LoVo (cell line): ENCODE results near the gene PSME3IP1.
"Not testable (repeated sequence)": the region's sequence is repeated elsewhere in the genome, so short reads cannot be mapped to it uniquely, and the experiment has no call there.

ENCODE experiments used
- DNase-seq: peaks from one replicate; pipeline ENCODE4 v3.0.0-alpha.2; 2016; ENCODE audit warnings: low spot score

PSME3IP1 gene

GRCh38 chr16:57185945-57186871 is at the start of gene PSME3IP1, which contains the start of gene RSPRY1:
TSS of gene PSME3IP1 (minus strand) at chr16:57186039. CDS start at chr16:57173854, 12,185 bp downstream.
TSS of gene RSPRY1 (plus strand) at chr16:57186329. CDS start at chr16:57204659, 18,330 bp downstream.
- peak; percentile 98 for DNase-seq

GRCh38 chr16:57235128-57236021 is 49.5 kb upstream of the PSME3IP1 start:
- no peak for DNase-seq

GRCh38 chr16:57234707-57235092 is 48.9 kb upstream of the PSME3IP1 start:
- no peak for DNase-seq

DNA sequence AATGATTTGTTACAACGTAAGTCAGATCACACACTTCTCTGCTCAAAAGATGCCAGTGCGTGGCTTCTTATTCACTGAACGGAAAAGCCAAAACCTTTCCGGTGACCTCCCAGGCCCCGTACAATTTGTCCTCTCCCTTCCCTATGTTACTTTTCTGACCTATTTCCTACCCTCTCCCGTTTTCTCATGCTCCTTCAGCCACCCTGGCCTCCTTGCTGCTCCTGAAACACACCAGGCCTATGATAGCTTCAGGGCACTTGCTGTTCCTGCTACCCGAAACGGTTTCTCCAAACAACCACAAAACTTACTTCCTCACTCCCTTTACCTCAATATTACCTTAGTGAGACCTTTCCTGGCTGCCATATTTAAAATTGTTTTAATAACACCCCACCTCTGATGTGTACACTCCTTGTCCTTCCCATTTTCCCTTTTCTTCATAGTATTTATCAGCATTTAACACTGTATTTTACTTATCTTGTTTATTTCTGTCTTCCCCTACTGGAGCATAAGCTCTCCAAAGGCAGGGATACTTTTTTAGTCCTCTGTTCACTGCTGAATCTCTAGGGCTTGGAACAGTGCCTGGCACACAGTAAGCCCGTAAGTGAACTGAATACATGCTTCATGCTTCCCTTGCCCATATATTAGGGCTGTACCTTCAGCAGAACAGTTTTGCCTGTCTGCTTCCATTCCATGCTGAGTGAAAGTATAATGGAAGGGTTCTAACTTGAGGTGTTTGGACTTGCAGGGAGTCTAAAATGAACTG is 48.3 kb upstream of the PSME3IP1 start:
- DNase-seq = no peak

DNA sequence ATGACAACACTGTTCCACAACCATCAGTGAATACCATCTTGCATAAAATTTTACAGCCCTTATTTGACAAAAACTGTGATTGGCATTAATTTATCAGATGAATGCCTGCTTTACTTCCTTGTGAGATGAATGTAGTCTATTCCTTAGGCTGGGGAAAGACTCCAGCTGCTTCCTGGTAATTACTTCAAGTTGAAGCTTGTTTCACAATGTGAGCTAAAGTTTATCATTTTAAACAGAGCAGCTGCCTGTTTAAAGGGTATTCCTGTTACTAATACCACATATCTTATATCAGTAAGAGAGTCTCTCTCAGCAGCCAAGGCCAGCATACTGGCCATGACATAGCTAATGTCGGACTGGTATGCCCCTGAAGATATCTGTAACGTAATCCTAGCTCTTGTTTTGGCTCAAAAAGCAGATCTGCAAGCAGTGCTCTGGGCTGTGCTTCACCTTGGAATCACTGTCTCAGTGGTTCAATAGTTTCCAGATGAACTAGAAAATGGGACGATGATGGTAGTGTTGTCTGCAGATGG is 46.0 kb upstream of the PSME3IP1 start:
- DNase-seq = no peak

DNA sequence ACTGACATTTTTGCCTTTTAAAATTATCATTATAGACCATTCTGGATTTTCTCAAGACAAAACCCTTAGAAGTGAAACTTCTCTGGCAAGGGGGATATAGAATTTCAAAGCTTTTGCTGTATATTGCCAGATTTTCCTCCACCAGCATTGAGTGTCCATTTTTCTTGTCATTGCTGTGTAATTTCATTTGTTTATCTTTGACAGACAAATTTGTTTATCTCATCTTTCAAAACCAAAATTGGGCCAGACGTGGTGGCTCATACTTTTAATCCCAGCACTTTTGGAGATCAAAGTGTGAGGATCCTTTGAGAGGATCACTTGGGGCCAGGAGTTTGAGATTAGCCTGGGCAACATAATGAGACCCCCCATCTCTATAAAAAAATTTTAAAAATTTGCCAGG is 43.2 kb upstream of the PSME3IP1 start:
- no peak for DNase-seq

- DNase-seq = no peak
Observed at GRCh38 chr16:57226701-57227621, 41.1 kb upstream of the PSME3IP1 start.

DNA sequence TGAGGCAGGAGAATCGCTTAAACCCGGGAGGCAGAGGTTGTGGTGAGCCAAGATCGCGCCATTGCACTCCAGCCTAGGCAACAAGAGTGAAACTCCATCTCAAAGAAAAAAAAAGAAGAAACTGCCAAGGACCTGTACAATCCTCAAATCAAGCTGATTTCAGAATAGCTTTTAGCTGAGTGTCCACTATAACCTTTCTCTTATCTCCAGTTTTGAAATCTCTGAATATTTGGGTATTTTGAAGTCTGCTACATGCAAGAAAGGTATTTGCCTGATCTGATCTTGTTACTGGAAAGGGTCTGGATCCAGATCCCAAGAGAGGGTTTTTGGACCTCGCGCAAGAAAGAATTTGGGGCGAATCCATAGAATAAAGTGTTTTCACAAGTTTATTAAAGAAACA is 40.1 kb upstream of the PSME3IP1 start:
- DNase-seq = no peak

DNA sequence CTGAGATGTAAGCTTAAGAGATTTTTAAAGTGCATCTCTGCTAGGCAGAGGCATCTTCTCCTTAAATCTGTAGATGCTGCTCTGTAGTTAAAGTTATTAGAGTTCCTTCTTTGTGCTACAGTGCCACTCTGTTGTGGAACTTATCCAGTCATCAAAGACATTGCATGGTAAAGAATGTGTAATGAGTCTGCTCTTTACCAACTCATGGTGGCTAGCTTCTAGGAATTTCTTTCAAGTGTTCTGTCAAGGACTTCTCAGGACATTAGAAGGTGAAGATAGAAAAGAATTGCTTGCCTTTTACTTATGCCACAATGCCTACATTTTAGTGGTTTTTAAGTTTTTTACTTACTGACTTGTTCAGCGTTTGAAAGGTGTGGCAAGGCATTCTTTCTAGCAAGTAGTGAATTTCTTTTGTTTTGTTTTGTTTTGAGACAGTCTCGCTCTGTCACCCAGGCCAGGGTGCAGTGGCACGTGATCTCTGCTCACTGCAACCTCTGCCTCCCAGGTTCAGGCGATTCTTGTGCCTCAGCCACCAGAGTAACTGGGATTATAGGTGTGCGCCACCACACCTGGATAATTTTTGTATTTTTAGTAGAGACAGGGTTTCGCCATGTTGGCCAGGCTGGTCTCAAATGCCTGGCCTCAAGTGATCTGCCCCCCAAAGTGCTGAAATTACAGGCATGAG is 39.0 kb upstream of the PSME3IP1 start:
- no peak for DNase-seq

DNA sequence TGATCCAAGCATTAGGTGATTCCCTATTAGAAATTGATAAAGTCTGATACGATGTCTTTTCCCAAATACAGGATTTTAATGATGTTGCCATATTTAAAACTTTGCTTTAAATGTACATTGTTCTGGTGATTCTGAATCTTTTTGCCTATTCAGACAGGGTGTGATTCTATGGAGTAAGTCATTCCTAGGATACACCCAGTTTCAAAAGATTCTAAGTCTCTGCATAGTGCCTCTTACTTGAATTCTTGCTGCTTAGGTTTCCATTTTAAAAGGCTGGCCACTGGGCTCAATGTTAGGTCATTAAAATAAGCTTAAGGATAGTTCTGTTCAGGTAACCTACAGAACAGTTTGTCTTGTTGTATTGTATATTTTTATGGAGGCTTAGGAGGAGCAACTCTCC is 37.2 kb upstream of the PSME3IP1 start:
- no peak for DNase-seq

DNA sequence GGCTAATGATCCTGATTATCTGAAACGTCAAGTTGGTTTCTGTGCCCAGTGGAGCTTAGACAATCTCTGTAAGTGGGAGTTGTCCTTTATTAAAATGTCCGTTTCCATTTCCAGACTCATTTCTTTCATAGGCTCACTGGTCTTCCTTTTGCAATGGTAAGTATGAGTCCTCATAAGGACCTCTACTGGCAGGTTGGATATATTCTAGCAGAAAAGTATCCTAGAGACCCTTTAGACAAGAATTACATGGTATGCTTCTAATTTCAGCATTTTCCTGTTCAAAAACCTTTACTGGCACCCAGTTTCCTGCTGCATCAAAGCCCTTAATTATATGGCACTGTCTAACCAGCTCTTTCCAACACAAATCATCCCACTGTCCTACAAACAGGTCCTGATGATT is 31.1 kb upstream of the PSME3IP1 start:
- no peak for DNase-seq

DNA sequence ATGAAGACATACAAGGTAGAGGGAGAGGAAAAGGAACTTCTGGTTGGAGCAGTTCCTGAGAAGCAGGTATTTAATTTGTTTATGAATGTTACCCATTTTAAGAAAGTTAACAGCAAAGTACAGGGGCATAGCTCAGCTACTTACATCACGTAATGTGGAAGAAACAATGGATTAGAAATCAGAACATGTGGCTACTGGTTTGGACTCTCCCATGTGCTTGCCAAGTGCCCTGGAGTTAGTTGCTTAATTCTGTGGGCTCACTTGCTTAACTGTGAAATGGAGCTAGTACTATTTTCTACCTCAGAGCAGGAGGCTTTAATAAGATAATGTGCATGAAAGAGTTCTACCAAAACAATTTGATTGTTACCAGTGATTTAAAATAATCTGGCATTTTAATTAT is 27.6 kb upstream of the PSME3IP1 start:
- no peak for DNase-seq

- no peak for DNase-seq
Observed at GRCh38 chr16:57209780-57210179, 23.9 kb upstream of the PSME3IP1 start.

DNA sequence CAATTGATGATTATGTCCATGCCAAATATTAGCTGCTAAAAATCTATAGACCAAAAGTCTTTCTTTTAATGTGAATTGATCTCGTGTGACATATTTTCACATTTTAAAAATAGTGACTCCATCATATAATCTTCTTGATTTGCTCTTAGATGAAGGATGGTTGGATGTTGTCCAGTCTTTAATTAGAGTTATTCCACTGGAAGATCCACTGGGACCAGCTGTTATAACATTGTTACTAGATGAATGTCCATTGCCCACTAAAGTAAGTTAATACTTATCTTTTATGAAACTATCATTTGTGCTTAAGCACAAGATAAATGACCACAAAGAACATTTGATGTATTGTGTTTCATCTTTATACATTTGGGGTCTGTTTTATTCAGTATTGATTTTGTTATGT is 23.1 kb upstream of the PSME3IP1 start:
- DNase-seq = no peak

- DNase-seq = no peak
Observed at GRCh38 chr16:57204675-57205074, 18.8 kb upstream of the PSME3IP1 start.

DNA sequence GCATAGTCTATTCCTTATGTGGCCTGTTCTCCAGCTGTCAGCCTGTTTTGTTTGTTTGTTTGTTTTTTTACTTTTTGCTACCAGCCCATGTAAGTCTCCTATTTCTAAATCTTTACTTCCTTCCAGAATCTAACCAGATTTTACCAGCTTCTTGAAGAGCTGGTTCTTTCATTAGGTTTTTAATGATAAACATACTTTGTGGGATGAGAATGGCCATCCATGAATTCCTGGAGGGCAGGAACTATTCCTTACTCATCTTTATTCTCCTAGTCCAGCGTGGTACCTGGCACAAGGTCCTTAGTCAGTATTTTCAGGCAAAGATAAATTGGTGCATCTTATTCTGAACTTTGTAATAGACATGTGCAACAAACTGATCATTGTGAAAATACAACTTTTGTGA is 17.6 kb upstream of the PSME3IP1 start:
- DNase-seq = no peak

GRCh38 chr16:57202095-57202886 is 16.5 kb upstream of the PSME3IP1 start:
- no peak for DNase-seq

DNA sequence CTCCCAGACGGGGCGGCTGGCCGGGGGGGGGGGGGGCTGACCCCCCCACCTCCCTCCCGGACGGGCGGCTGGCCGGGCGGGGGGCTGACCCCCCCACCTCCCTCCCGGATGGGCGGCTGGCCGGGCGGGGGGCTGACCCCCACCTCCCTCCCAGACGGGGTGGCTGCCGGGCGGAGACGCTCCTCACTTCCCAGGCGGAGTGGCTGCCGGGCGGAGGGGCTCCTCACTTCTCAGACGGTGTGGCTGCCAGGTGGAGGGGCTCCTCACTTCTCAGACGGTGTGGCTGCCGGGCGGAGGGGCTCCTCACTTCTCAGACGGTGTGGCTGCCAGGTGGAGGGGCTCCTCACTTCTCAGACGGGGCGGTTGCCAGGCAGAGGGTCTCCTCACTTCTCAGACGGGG is 15.1 kb upstream of the PSME3IP1 start:
- not testable (repeated sequence) for DNase-seq

GRCh38 chr16:57200321-57200720 is 14.5 kb upstream of the PSME3IP1 start:
- DNase-seq = not testable (repeated sequence)
